GM19463 (cell line): Measurements from ENCODE around the gene MAPK13.
"Not testable (repeated sequence)": the region's sequence is repeated elsewhere in the genome, so short reads cannot be mapped to it uniquely, and the experiment has no call there.

Experiments
- ATAC-seq: cut with Tn5 transposase; IDR thresholded peaks from one replicate; pipeline ENCODE4 v1.9.1; 2021; ENCODE audit warnings: mild to moderate bottlenecking, moderate library complexity; ENCODE audit not compliant: unreplicated experiment

MAPK13 gene

DNA sequence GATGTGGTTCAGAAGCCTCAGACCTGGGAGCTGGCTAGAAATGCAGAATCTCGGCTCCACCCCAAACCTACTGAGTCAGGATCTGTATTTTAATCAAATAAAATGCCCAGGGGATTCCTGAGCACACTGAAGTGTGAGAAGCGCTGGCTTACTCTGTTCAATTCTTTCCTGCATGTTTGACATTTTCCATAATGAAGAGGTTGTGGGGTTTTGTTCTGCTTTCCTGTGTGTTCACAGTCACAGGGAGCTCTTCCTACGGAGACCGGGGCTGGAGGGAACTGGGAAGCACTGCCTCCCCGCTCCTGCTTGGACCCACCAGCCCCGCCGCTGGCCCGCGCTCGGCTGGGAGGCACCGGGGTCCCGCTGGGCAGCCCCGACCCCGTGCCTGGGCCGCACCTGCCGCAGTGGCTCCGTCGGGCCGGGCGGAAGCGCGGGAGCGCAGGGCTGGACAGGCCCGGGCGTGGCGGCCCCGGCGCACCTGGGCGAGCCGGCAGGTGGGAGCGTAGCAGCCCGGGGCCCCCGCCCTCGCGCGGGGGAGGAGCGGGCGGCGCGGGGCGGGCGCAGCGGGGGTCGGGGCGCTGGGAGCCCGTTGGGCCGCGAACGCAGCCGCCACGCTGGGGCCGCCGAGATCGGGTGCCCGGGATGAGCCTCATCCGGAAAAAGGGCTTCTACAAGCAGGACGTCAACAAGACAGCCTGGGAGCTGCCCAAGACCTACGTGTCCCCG, at the start of gene MAPK13:
Gene MAPK13 (plus strand): TSS at position 573 of the 726 bp plus-strand sequence. CDS start 70 bp downstream, at position 643.
- ATAC-seq = no peak

DNA sequence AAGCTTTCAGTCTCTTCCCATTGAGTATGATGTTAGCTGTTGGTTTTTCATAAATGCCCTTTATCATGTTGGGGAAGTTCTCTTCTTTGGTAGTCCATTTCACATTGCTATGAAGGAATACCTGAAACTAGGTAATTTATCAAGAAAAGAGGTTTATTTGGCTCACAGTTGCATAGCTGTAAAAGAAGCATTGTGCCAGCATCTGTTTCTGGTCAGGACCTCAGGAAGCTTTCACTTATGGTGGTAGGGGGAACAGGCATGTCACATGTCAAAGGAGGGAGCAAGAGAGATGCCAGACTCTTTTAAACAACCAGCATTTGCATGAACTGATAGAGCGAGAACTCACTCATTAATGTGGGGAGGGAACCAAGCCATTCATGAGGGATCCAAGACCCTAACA, 48.0 kb upstream of the MAPK13 start:
- no peak for ATAC-seq

- ATAC-seq = no peak
These were observed 46.9 kb upstream of the MAPK13 start for GRCh38 chr6:36083446-36083845.

- ATAC-seq = not testable (repeated sequence)
These were observed 42.1 kb upstream of the MAPK13 start for GRCh38 chr6:36088204-36088603.

DNA sequence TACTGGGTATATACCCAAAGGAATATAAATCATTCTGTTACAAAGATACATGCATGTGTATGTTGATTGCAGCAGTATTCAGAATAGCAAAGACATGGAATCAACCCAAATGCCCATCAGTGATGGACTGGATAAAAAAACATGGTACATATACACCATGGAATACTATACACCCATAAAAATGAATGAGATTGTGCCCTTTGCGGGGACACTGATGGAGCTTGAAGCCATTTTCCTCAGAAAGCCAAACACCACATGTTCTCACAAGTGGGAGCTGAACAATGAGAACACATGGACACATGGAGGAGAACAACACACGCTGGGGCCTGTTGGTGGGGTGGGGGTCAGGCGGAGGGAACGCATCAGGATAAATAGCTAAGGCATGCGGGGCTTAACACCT, 41.3 kb upstream of the MAPK13 start:
- no peak for ATAC-seq

GRCh38 chr6:36094238-36094637, 36.1 kb upstream of the MAPK13 start:
- ATAC-seq = no peak

GRCh38 chr6:36094753-36095496, 35.4 kb upstream of the MAPK13 start:
- peak; percentile 65 for ATAC-seq

GRCh38 chr6:36095497-36096391, 34.6 kb upstream of the MAPK13 start:
- no peak for ATAC-seq

DNA sequence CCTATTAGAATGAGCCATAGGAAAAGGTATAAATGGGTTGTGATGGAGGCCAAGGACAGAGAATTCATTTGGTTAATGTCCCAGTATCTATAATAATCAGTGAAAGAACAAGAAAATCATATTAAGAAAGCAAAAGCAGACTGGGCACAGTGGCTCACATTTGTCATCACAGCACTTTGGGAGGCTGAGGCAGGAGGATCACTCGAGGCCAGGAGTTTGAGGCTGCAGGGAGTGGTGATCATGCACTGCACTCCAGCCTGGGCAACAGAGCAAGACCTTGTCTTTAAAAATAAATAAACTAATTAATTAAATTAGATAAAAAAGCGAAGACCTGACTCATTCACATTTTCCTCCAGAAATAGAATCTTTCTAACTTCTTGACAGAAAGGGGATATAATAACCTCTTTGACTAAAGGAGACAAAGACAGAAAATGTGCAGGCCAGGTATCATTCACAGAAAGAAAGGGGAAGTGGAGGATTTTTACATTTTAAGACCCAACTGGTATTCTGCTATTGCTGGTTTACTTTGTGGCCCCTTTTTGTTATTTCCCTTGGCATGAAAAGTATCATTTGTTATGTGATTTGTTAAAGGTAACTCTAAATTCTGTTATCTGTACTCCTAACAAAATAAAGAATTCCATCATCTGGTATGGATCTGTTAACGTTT, 31.9 kb upstream of the MAPK13 start:
- ATAC-seq = no peak

DNA sequence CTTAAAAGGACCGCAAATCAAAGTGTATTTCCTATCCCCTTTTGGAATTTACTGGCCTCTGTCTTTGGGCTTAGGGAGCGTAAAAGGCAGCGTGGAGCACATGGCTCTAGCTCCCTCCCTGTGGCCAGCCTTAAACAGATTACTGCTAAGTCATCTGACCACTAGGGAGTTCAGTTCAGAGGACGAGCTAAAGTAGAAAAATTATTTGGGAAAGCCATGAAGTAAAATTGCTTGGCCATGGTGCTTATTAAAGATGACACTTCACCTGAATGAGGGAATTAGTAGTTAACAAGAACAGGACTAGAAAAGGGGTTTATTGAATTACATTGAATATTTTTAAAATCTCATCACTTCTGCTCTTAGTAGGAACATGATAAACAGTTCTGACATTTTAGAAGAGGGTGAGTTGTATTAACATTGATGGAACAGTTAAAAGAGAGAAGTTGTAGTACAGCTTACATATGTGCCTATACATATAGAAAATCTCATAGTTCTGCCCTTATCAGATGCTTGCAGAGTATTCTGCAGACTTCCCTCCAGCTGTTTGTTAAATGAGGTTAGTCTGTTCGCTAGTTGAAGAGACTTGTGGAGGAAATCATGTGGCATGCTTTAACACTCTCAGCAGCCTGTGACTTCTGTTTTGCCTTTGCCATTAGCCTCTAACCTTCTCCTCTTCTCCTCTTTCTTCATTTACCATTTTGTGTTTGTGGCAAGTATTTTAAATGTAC, 31.2 kb upstream of the MAPK13 start:
- ATAC-seq = no peak

- no peak for ATAC-seq
These were observed 30.3 kb upstream of the MAPK13 start for GRCh38 chr6:36099869-36100483.

DNA sequence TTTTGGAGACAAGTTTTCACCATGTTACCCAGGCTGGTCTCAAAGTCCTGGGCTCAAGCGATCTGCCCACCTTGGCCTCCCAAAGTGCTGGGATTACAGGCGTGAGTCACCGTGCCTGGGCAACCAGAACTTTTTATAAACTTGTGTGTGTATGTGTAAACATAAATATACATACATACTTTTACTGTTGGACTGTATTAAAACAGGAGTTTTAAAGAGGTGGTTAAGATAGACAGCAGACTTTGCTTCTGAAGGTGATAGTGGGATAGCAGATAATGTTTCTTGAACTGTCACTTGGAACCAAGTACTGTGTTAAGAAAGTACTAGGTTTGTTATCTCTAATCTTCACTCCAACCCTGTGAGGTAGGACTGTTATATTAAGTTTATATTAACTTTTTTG, 28.6 kb upstream of the MAPK13 start:
- ATAC-seq = no peak

- no peak for ATAC-seq
These were observed 27.5 kb upstream of the MAPK13 start for GRCh38 chr6:36102853-36103252.

- no peak for ATAC-seq
These were observed 25.5 kb upstream of the MAPK13 start for GRCh38 chr6:36104836-36105235.

DNA sequence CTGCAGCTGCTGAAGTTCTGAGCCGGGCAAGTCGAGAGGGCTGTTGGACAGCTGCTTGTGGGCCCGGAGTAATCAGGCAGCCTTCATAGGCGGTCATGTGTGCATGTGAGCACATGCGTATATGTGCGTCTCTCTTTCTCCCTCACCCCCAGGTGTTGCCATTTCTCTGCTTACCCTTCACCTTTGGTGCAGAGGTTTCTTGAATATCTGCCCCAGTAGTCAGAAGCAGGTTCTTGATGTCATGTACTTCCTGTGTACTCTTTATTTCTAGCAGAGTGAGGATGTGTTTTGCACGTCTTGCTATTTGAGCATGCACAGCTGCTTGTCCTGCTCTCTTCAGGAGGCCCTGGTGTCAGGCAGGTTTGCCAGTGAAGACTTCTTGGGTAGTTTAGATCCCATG, 21.2 kb upstream of the MAPK13 start:
- no peak for ATAC-seq

DNA sequence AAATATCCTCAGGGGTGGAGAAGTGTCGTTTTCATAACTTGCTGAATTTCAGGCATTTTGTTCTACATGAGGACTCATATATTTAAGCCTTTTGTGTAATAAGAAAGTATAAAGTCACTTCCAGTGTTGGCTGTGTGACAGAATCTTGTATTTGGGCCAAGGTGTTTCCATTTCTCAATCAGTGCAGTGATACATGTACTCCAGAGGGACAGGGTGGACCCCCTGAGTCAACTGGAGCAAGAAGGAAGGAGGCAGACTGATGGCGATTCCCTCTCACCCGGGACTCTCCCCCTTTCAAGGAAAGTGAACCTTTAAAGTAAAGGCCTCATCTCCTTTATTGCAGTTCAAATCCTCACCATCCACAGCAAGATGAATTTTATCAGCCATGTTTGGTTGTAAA, 20.3 kb upstream of the MAPK13 start:
- no peak for ATAC-seq

DNA sequence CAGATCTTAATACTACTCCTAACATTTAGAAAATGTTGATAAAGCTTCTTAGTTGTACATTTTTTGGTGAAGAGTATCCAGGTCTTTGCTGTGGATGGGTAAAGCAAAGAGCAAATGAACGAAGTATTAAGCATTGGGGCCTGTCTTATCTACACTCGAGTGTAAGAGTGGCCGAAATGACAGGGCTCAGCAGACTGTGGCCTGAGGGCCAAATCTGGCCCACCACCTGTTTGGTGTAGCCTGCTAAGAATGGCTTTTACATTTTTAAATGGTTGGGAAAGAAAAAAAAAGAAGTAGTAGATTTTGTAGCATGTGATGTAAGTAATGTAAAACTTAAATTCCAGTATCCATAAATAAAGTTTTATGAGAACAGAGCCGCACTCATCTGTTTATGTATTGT, 19.4 kb upstream of the MAPK13 start:
- no peak for ATAC-seq

- ATAC-seq = no peak
These were observed 18.8 kb upstream of the MAPK13 start for GRCh38 chr6:36111526-36111925.

- ATAC-seq = no peak
These were observed 17.3 kb upstream of the MAPK13 start for GRCh38 chr6:36113049-36113448.

- ATAC-seq = no peak
These were observed 16.6 kb upstream of the MAPK13 start for GRCh38 chr6:36113703-36114102.
